NCI-H510A (cell line): ENCODE measurements around the gene SLC12A6.

Experiments used
- DNase-seq: peaks from one replicate; lab custom pipeline; 2025; lab: John Stamatoyannopoulos, UW

Gene SLC12A6

GRCh38 chr15:34259566-34259965, 78.0 kb downstream of the SLC12A6 start:
- no peak for DNase-seq

- no peak for DNase-seq
These were observed 79.4 kb downstream of the SLC12A6 start for GRCh38 chr15:34258151-34258550.

- DNase-seq, result no peak
These were observed 85.0 kb downstream of the SLC12A6 start for GRCh38 chr15:34252545-34252944.

GRCh38 chr15:34248190-34248589, 89.4 kb downstream of the SLC12A6 start:
- DNase-seq, result no peak

GRCh38 chr15:34246276-34246976, 91.2 kb downstream of the SLC12A6 start:
- DNase-seq, result no peak

GRCh38 chr15:34243226-34243625, 94.4 kb downstream of the SLC12A6 start:
- no peak for DNase-seq

GRCh38 chr15:34242331-34242710, 95.3 kb downstream of the SLC12A6 start:
- no peak for DNase-seq

- no peak for DNase-seq
These were observed 95.9 kb downstream of the SLC12A6 start for GRCh38 chr15:34241376-34242330.

GRCh38 chr15:34240537-34240936, 97.0 kb downstream of the SLC12A6 start:
- no peak for DNase-seq

- DNase-seq, result no peak
These were observed 98.3 kb downstream of the SLC12A6 start for GRCh38 chr15:34239151-34239808.

- peak; percentile 31 for DNase-seq
These were observed 104.0 kb downstream of the SLC12A6 start for GRCh38 chr15:34233614-34234013.

GRCh38 chr15:34223904-34224596, 113.5 kb downstream of the SLC12A6 start:
- DNase-seq, result no peak

- no peak for DNase-seq
These were observed 119.9 kb downstream of the SLC12A6 start for GRCh38 chr15:34217587-34218225.

GRCh38 chr15:34216527-34217270, 120.9 kb downstream of the SLC12A6 start:
- no peak for DNase-seq

- no peak for DNase-seq
These were observed 123.4 kb downstream of the SLC12A6 start for GRCh38 chr15:34214135-34214534.

- no peak for DNase-seq
These were observed 123.9 kb downstream of the SLC12A6 start for GRCh38 chr15:34213690-34214089.

- DNase-seq, result peak; percentile 65
These were observed 127.9 kb downstream of the SLC12A6 start, which contains the start of gene KATNBL1 for GRCh38 chr15:34209421-34210282. KATNBL1 (minus strand) TSS chr15:34210096; CDS start chr15:34163676, 46,420 bp downstream.

- no peak for DNase-seq
These were observed 131.6 kb downstream of the SLC12A6 start for GRCh38 chr15:34206011-34206410.

GRCh38 chr15:34203936-34204335, 133.6 kb downstream of the SLC12A6 start:
- no peak for DNase-seq

GRCh38 chr15:34203305-34203704, 134.3 kb downstream of the SLC12A6 start:
- DNase-seq, result no peak
